GM12874 (cell line): ENCODE results near the gene GNL2.

Experiments
- CTCF ChIP-seq: IDR thresholded peaks from 2 replicates; pipeline ENCODE4 v1.5.1; 2011; ENCODE audit warnings: low read depth, mild to moderate bottlenecking, control low read depth, low read length, moderate library complexity; ENCODE audit not compliant: insufficient read depth

Gene GNL2

DNA sequence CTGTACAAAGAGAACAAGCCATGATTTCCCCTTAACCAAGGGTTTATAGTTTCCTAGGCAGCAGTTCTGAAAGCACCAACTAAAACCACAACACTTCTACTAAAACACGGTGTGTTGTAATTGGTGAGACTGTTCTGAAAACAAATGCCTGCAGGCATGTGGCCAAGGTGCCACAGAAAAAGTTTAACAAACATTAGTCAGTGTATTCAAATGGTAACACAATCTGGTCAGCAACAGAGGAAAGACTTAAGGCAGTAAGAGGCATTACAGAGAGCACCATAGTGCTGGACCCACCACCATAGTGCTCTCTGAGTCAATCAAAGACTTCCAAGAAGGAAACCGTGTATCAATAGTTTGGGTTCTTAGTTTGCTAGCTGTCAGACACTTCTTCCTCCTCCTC lies 58.4 kb downstream of the GNL2 start:
- no peak for TF ChIP-seq CTCF

DNA sequence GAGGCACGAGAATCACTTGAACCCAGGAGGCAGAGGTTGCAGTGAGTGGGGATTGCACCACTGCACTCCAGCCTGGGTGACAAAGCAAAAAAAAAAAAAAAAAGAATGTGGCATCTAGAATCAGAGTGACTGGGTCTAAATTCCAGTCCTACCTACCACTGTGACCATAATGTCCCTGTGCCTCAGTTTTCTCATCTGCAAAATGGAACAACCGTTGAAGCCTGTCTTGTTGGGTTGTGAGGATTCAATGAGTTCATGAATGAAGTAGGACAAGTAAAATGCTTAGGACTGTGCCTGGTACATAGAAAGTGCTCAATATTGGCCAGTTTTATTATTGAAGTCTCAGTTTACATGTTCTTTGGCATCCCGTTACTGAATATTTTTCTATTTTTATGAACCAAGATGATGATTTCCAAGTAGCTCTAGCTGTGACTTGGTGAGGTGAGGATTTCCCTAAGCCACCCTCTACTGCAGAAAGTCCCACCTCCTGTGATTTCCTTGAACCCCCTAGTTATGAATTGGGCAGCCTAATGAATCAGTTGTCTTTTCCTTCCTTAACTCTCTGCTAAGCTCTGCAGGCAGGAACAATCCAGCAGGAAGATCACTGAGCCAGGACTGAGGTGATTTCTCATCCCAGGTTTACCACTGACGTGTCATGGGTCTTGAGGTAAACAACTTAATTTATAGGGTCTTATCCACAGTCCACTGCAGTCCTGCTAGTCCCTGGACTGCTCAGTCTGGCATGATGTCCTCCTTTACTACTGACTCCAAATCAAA lies 62.2 kb downstream of the GNL2 start:
- no peak for TF ChIP-seq CTCF

DNA sequence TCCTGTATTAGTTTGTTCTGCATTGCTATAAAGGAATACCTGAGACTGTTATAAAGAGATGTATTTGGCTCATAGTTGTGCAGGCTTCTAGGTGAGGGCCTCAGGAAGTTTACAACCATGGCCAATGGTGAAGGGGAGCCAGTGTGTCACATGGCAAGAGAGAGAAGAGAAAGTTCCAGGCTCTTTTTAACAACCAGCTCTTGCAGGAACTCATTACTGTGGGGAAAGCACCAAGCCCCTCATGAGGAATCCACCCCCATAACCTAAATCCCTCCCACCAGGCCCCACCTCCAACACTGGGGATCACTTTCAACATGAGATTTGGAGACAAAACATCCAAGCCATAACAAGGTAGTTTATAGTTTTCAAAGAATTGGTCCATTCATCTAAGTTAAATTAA lies 76.1 kb downstream of the GNL2 start:
- TF ChIP-seq CTCF: no peak

DNA sequence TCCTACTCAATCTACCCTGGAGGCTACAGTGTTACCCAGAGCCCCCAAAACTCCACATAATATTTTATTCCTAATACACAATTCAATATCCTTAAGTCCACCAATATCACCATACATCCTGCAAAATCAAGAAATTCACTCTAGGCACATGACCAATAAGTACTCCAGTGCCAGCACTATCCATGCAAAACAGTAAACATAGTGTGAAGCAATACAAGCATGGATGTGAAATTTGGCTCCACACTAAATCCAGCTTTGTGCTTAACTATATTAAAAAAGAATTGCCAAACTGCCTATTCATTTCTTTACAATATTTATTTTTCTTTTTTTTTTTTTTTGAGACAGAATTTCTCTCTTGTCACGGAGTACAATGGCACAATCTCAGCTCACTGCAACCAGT lies 78.2 kb downstream of the GNL2 start:
- TF ChIP-seq CTCF: no peak
